GM19351 (cell line): ENCODE data around the gene JSRP1.
"Not testable (repeated sequence)": the region's sequence is repeated elsewhere in the genome, so short reads cannot be mapped to it uniquely, and the experiment has no call there.

Experiments
- ATAC-seq: cut with Tn5 transposase; IDR thresholded peaks from one replicate; pipeline ENCODE4 v1.9.1; 2021; ENCODE audit warnings: mild to moderate bottlenecking, moderate library complexity; ENCODE audit not compliant: unreplicated experiment

The JSRP1 gene

GRCh38 chr19:2282062-2282861 is 26.0 kb upstream of the JSRP1 start, which contains the start of gene PEAK3:
TSS of gene PEAK3 (minus strand) at chr19:2282175. CDS start at chr19:2280931, 1,244 bp downstream.
- ATAC-seq: no peak

- ATAC-seq: not testable (repeated sequence)
Measured at GRCh38 chr19:2281265-2282061, 25.2 kb upstream of the JSRP1 start.

- ATAC-seq: no peak
Measured at GRCh38 chr19:2280633-2281264, 24.5 kb upstream of the JSRP1 start.

GRCh38 chr19:2278459-2279158 is 22.4 kb upstream of the JSRP1 start:
- ATAC-seq: no peak

- no peak for ATAC-seq
Measured at GRCh38 chr19:2277138-2277537, 20.9 kb upstream of the JSRP1 start.

- no peak for ATAC-seq
Measured at GRCh38 chr19:2276429-2276986, 20.3 kb upstream of the JSRP1 start.

GRCh38 chr19:2275588-2276428 is 19.6 kb upstream of the JSRP1 start:
- no peak for ATAC-seq

GRCh38 chr19:2274931-2275535 is 18.8 kb upstream of the JSRP1 start:
- no peak for ATAC-seq

GRCh38 chr19:2274185-2274711 is 18.0 kb upstream of the JSRP1 start:
- ATAC-seq: no peak

- ATAC-seq: no peak
Measured at GRCh38 chr19:2273356-2274184, 17.4 kb upstream of the JSRP1 start.

- no peak for ATAC-seq
Measured at GRCh38 chr19:2271234-2272103, 15.3 kb upstream of the JSRP1 start.

GRCh38 chr19:2270423-2271233 is 14.4 kb upstream of the JSRP1 start:
- no peak for ATAC-seq

- ATAC-seq: no peak
Measured at GRCh38 chr19:2270157-2270422, 13.9 kb upstream of the JSRP1 start.

GRCh38 chr19:2269244-2270156 is 13.3 kb upstream of the JSRP1 start:
- peak; percentile 55 for ATAC-seq

- no peak for ATAC-seq
Measured at GRCh38 chr19:2268861-2269243, 12.6 kb upstream of the JSRP1 start.

GRCh38 chr19:2268480-2268830 is 12.2 kb upstream of the JSRP1 start:
- ATAC-seq: no peak
